Vein endothelial cell (primary cell): ENCODE data around the gene SDHA. TPM values are rescaled to one million over a fixed set of nuclear protein-coding genes. Genes with fewer than 3 reads are reported as not detected.

ENCODE experiments used
- total RNA-seq: library from RNA; depleted of rRNA; stranded (reverse); fragments of >200 nt; gene quantifications from 2 replicates; pipeline ENCODE4 v1.2.3, GENCODE V29; 2012

SDHA gene
- total RNA-seq: 149 and 177 TPM in 2 replicates

DNA sequence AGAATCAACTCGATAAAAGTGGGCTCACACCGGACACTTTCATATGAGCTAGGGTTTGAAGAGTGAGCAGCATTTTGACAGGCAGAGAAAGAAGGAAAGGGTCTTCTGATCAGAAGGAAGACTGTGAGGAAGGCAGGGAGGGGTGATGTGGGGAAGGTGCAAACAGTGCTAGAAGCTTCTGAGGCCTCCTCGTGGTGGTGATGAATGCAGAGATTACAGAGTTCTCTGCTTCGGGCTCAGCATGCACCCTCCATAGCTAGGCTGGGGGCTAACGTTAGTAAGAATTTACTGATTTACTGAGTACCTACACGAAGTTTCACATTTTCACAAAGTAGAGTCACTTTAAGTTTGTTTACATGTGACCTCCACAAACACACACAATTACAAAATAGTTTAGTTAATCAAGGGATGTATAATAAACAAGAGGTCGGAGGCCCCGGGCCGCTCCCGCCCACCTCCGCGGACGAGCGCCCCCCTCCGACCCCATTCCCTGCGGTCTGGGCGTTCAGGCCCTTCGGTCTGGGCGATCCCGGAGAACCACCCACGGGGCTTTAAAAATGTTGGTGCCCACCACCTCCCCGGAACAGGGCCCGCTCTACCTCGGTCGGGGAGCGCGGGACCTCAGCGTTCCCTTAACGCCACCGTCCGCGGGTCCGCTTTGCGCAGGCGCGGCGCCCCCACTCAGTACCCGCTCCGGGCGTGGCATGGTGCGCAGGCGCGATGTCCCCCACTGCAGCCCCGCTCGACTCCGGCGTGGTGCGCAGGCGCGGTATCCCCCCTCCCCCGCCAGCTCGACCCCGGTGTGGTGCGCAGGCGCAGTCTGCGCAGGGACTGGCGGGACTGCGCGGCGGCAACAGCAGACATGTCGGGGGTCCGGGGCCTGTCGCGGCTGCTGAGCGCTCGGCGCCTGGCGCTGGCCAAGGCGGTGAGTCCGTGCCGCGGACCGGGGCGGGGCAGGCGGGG, at the start of gene SDHA, which contains the start of gene CCDC127:
SDHA (plus strand) TSS at position 827 of the 963 bp plus-strand sequence; CDS start at position 863, 36 bp downstream.
CCDC127 (minus strand) TSS at position 660 of the 963 bp plus-strand sequence. CDS start 1,304 bp downstream, outside the sequence.

DNA sequence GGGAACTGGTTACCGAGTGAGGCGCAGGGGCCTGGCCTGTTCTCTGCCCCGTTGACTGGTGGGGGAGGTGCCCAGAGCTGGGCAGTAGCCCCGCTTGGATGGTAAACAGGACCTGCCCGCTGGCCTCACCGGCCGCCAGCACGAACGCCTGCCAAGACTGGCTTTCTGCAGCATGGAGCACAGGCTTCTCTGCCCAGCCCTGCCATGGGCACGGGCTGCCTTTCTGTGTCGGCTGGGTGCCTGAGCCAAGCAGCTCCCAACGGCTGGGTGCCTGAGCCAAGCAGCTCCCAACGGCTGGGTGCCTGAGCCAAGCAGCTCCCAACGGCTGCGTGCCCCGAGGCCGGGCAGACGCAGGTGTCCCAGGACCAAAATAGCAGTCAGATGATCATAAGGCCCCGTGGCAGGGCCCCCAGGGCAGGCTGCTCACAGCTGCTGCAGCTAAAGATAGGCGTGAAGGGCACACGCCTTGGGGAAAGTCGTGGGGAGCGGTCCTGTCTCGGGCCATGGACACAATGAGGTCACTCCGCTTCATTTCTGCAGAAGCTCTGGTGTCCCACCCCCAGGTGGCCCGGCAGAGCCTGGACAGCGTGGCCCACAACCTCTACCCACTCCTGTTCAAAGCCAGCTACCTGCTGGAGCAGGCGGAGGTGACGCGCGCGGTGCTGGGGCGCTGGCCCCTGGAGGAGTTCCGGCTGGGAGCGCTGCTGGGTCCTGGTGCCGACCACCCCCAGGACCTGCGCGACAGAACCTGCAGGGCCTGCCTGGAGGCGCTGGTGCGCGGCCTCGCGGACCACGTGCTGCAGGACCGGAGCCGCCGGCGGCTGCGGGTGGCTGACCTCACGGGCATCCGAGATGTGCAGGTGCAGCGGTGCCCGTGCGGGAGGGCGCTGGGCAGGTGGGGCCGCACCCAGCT, 26.8 kb upstream of the SDHA start, which contains the start of gene LRRC14B:
LRRC14B (plus strand) TSS at position 460 of the 913 bp plus-strand sequence; CDS start at position 504, 44 bp downstream.

Other genes with a start within 250 kb of the SDHA start
- not detected in 2 replicates for gene PLEKHG4B, start 126.2 kb upstream of the SDHA start, total RNA-seq
- not detected in 2 replicates for gene LRRC14B, start 26.8 kb upstream of the SDHA start, total RNA-seq
- gene CCDC127, start 167 bp upstream of the SDHA start, total RNA-seq: 3.6 and 4.5 TPM in 2 replicates
- 88.5 and 91.3 TPM in 2 replicates for gene PDCD6, start 53.3 kb downstream of the SDHA start, total RNA-seq
- gene AHRR, start 103.4 kb downstream of the SDHA start, total RNA-seq: 6.2 and 11.8 TPM in 2 replicates
- gene EXOC3, start 224.9 kb downstream of the SDHA start, total RNA-seq: 29.6 and 38.5 TPM in 2 replicates